GM21423 (cell line): ENCODE data around the gene LRRC70.
"Not testable (repeated sequence)": the region's sequence is repeated elsewhere in the genome, so short reads cannot be mapped to it uniquely, and the experiment has no call there.

Source experiments
- ATAC-seq: cut with Tn5 transposase; IDR thresholded peaks from one replicate; pipeline ENCODE4 v1.9.1; 2021; ENCODE audit warnings: mild to moderate bottlenecking, moderate library complexity; ENCODE audit not compliant: unreplicated experiment

The LRRC70 gene

GRCh38 chr5:62606878-62607277 is 28.3 kb downstream of the LRRC70 start:
- ATAC-seq = no peak

GRCh38 chr5:62607615-62608014 is 29.0 kb downstream of the LRRC70 start:
- ATAC-seq = no peak

GRCh38 chr5:62608529-62609511 is 30.2 kb downstream of the LRRC70 start:
- ATAC-seq = no peak

GRCh38 chr5:62614355-62614754 is 35.7 kb downstream of the LRRC70 start:
- no peak for ATAC-seq

- no peak for ATAC-seq
Measured at GRCh38 chr5:62616615-62617277, 38.1 kb downstream of the LRRC70 start.

- ATAC-seq = no peak
Measured at GRCh38 chr5:62617943-62618342, 39.3 kb downstream of the LRRC70 start.

GRCh38 chr5:62620761-62621160 is 42.1 kb downstream of the LRRC70 start:
- ATAC-seq = no peak

- ATAC-seq = no peak
Measured at GRCh38 chr5:62621280-62621679, 42.7 kb downstream of the LRRC70 start.

- ATAC-seq = no peak
Measured at GRCh38 chr5:62623271-62623670, 44.7 kb downstream of the LRRC70 start.

GRCh38 chr5:62624436-62624835 is 45.8 kb downstream of the LRRC70 start:
- not testable (repeated sequence) for ATAC-seq

GRCh38 chr5:62626534-62626933 is 47.9 kb downstream of the LRRC70 start:
- ATAC-seq = no peak

GRCh38 chr5:62627121-62627520 is 48.5 kb downstream of the LRRC70 start:
- no peak for ATAC-seq

GRCh38 chr5:62627901-62628300 is 49.3 kb downstream of the LRRC70 start:
- ATAC-seq = no peak
